Activated naive CD8-positive, alpha-beta T cell treated with anti-CD3 and anti-CD28 coated beads, Interleukin-2, amount 10 ng/mL, durations not matched to agents 7 days and 5 days (primary cell): Measurements from ENCODE around the gene CFHR3. TPM values are rescaled to one million over a fixed set of nuclear protein-coding genes. Genes with fewer than 3 reads are reported as not detected.
"Not testable (repeated sequence)": the region's sequence is repeated elsewhere in the genome, so short reads cannot be mapped to it uniquely, and the experiment has no call there.

Source experiments
- ATAC-seq: fragments of 150-1000 bp; cut with Tn5 transposase; one replicate; pipeline ENCODE4 v1.10.0; 2021; ENCODE audit warnings: low read depth, moderate library complexity
- POLR2A ChIA-PET: fragments of 350-600 bp; sonication (Branson Sonifier 250); formaldehyde crosslinking; loops from one replicate; lab custom pipeline; 2021; ENCODE audit warnings: antibody characterized with exemption; lab: Charles Lee
- DNase-seq: peaks from one replicate; pipeline ENCODE4 v3.0.0; 2021
- H3K27ac Mint-ChIP-seq: one replicate; pipeline ENCODE4 v1.8.0; 2022; ENCODE audit warnings: mild to moderate bottlenecking, mixed read lengths
- H3K27me3 Mint-ChIP-seq: one replicate; pipeline ENCODE4 v1.8.0; 2022; ENCODE audit warnings: mild to moderate bottlenecking, moderate library complexity, mixed read lengths
- H3K36me3 Mint-ChIP-seq: one replicate; pipeline ENCODE4 v1.8.0; 2021; ENCODE audit warnings: mild to moderate bottlenecking, mixed read lengths
- H3K4me1 Mint-ChIP-seq: one replicate; pipeline ENCODE4 v1.8.0; 2021; ENCODE audit warnings: mixed read lengths
- H3K4me3 Mint-ChIP-seq: one replicate; pipeline ENCODE4 v1.8.0; 2022; ENCODE audit warnings: mild to moderate bottlenecking, moderate library complexity, mixed read lengths
- H3K9me3 Mint-ChIP-seq: one replicate; pipeline ENCODE4 v1.8.0; 2021; ENCODE audit warnings: mixed read lengths
- total RNA-seq, 2 experiments: library from RNA; stranded (reverse); gene quantifications; one replicate each; pipeline ENCODE4 v1.2.3, GENCODE V29; 2021

CFHR3 gene
- not detected for total RNA-seq

DNA sequence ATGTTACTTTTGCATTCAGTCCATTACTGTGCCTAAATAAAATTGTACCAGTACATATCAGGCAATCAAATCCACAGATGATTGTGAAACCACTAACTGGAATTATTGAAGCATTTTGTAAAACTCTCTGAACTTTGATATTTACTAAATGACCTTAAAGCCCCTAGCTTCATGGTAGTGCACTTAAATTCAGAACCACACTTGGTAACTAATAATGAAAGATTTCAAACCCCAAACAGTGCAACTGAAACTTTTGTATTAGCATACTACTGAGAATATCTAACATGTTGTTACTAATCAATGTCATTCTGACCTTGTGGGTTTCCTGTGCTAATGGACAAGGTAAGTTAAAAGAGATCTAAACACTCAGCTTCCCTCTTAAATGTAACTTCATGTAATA is at the start of gene CFHR3:
CFHR3 (plus strand) TSS at position 238 of the 400 bp plus-strand sequence; CDS start at position 285, 47 bp downstream.
- DNase-seq = no peak
- Mint-ChIP-seq H3K27me3 (no peaks in the 10 kb centered on the region), H3K27ac (no peak within 1 kb of the TSS), H3K4me1 (no peaks in the 10 kb centered on the region), H3K9me3 (no peaks in the 10 kb centered on the region), H3K36me3 (no peaks in the 10 kb centered on the region), H3K4me3 (no peak within 1 kb of the TSS)
- POLR2A ChIA-PET = no interaction called here
- ATAC-seq = no peak

DNA sequence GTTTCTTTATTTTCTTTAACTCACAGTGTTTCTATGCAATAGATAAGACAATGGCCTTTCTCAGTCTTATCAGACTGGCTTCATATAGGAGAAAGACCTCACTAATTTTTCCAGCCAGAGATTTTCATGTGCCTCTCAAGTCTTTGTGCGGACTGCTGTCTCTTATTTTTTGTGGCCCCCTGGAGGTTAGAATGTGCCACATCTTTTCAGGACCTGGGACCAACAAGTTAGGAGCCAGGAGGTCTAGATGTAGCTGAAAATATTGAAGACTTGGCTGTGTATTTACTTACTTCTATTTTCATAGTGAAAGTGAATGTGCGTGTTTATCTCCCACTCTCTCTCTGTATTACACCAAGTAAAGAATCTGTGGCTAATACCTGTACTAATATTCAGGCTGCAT is 42.1 kb upstream of the CFHR3 start:
- Mint-ChIP-seq H3K36me3 (no peaks in the 10 kb centered on the region), H3K4me1 (no peaks in the 10 kb centered on the region), H3K9me3 (no peaks in the 10 kb centered on the region), H3K27me3 (no peaks in the 10 kb centered on the region), H3K27ac (no peak overlapping the region), H3K4me3 (no peak overlapping the region)
- no peak for DNase-seq
- POLR2A ChIA-PET = no interaction called here
- no peak for ATAC-seq

DNA sequence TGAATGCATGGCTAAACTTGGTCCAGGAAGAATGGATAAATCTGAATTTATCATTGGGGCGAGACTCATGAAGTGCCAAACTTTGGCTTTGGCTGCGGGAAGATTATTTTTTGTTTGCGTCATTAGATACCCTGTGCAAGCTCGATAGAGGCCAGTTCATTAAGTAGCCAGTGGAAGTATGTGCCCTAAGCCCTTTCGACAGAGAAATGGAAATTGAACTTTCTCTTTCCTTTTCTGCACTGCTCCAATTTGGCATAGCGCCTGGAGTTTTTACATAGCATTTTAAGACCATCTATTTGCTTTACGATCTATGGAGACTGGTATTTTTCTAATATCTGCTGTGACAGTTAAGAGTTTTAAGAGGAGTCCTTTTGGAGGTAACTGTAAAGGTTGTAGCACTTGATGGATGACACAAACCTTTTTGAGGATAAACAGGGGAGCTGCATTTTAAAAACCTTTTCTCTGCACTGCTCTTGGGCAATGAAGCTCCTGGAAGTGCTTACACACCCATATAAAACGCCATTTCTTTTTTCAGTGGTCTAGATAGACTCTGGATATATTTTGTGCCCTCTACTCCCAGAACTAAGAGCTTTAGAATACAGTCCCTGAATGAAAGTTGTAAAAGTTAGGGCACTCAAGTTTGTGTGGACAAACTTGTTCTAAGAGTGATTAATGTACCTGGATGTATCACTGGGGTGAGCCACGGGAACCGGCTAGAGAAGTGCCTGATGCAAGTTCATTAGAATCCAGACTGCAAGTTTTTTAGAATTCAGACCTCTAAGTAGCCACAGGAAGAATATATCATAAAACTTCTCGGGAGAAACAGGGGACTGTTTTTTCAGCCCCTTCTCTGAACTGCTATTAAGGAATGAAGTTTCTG is 41.3 kb upstream of the CFHR3 start:
- DNase-seq = no peak
- Mint-ChIP-seq H3K27ac (no peak overlapping the region), H3K9me3 (peaks cover under 1% of the 10 kb centered on the region), H3K36me3 (no peaks in the 10 kb centered on the region), H3K4me3 (no peak overlapping the region), H3K27me3 (no peaks in the 10 kb centered on the region), H3K4me1 (no peaks in the 10 kb centered on the region)
- ATAC-seq = no peak
- POLR2A ChIA-PET = no interaction called here

DNA sequence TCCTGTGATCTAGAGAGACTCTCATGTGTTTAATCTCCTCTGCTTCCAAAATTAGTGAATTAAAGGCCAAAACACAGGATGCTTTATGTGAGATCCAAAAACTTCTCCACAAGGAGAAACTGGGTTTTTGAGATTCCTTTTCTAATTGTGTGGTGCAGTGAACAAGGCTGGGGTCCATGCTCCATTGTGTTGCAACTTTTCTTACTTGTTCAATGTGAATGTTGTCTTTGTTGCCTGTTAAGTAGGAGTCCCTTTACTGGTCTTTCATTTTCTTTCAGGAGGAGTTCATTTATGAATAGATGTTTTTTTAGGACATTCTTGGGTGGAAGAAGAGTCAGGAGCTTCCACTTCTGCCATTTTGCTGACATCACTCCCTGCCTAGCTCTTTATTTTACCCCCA is 40.6 kb upstream of the CFHR3 start:
- no peaks in the 10 kb centered on the region for H3K4me1 Mint-ChIP-seq
- no peaks in the 10 kb centered on the region for H3K27me3 Mint-ChIP-seq
- no peaks in the 10 kb centered on the region for H3K36me3 Mint-ChIP-seq
- H3K27ac Mint-ChIP-seq = no peak overlapping the region
- DNase-seq (no peak), ATAC-seq (no peak)
- peaks cover 1% of the 10 kb centered on the region for H3K9me3 Mint-ChIP-seq
- no peak overlapping the region for H3K4me3 Mint-ChIP-seq
- POLR2A ChIA-PET = no interaction called here

DNA sequence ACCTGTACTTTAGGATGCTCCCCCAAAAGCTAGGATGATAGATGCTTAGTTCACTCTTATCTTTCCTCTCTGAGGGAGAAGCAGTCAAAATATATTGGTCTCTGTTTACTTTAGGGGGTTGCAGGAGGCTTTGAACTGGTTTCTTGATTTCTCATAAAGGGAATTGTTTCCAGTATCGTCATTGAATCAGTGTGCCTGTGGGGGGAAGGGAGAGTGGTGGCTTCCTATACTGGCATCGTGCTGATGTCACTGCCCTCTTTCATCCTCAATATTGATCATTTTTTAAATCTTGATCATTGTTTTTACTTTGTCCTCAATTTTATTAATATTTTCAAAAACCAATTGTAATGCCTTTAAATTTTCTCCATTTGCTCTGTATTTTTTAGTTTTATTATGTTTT is 40.2 kb upstream of the CFHR3 start:
- H3K4me3 Mint-ChIP-seq = no peak overlapping the region
- H3K27me3 Mint-ChIP-seq = no peaks in the 10 kb centered on the region
- H3K9me3 Mint-ChIP-seq = peaks cover 4% of the 10 kb centered on the region
- H3K4me1 Mint-ChIP-seq = no peaks in the 10 kb centered on the region
- DNase-seq (no peak), ATAC-seq (no peak)
- H3K27ac Mint-ChIP-seq = no peak overlapping the region
- no peaks in the 10 kb centered on the region for H3K36me3 Mint-ChIP-seq
- POLR2A ChIA-PET = no interaction called here

DNA sequence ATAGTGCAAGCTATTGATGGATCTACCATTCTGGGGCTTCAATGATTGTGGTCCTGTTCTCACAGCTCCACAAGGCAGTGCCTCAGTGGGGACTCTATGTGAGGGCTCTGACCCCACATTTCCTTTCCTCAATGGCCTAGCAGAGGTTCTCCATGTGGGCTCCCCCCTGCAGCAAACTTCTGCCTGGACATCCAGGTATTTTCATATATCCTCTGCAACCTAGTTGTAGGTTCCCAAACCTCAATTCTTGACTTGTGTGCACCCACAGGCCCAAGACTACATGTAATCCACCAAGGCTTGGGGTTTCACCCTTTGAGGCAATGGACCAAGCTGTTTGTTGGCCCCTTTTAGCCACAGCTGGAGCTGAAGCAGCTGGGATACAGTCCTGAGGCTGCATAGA is 35.9 kb upstream of the CFHR3 start:
- H3K27me3 Mint-ChIP-seq = no peaks in the 10 kb centered on the region
- no peak for DNase-seq
- peaks cover 8% of the 10 kb centered on the region for H3K9me3 Mint-ChIP-seq
- no peak overlapping the region for H3K27ac Mint-ChIP-seq
- ATAC-seq = no peak
- POLR2A ChIA-PET = no interaction called here
- H3K4me1 Mint-ChIP-seq = no peaks in the 10 kb centered on the region
- no peak overlapping the region for H3K4me3 Mint-ChIP-seq
- no peaks in the 10 kb centered on the region for H3K36me3 Mint-ChIP-seq

DNA sequence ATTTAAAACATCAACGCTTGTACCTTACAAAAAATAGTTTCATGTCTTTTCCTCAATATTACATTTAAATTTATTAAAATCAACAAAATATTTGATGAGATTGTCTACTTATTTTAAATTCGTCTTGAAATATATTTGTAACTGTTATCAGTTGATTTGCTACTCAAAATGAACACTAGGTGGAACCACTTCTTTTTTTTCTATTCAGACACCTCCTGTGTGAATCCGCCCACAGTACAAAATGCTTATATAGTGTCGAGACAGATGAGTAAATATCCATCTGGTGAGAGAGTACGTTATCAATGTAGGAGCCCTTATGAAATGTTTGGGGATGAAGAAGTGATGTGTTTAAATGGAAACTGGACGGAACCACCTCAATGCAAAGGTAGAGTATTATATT is 31.4 kb upstream of the CFHR3 start:
- ATAC-seq, H3K9me3 Mint-ChIP-seq, POLR2A ChIA-PET, H3K36me3 Mint-ChIP-seq, H3K4me1 Mint-ChIP-seq, H3K4me3 Mint-ChIP-seq, DNase-seq, H3K27ac Mint-ChIP-seq, H3K27me3 Mint-ChIP-seq: not testable (repeated sequence)

DNA sequence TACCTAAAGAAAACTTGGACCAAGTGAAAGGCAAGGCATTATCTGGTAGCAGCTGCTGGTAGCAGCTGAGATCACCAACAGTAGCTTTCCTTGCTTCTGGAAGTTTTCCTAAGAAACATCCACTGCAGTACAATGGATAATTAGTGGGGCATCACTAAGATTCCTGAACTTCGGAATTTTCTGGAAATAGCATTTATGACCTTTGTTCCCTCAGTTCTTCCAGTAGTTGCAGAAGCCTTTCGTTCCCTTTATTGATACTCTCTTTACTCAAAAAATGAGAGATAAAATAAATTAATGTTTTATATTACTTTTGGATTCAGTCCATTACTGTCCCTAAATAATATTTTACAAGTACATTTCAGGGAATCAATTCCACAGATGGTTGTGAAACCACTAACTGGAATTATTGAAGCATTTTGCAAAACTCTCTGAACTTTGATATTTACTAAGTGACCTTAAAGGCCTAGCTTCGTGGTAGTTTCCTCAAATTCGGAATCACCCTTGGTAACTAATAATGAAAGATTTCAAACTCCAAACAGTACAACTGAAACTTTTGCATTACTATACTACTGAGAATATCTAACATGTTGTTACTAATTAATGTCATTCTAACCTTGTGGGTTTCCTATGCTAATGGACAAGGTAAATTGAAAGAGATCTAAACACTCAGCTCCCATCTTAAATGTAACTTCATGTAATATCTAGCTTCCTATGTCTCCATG is 9.5 kb upstream of the CFHR3 start:
- H3K4me1 Mint-ChIP-seq, H3K4me3 Mint-ChIP-seq, H3K27me3 Mint-ChIP-seq, ATAC-seq, H3K9me3 Mint-ChIP-seq, DNase-seq, H3K27ac Mint-ChIP-seq, POLR2A ChIA-PET, H3K36me3 Mint-ChIP-seq: not testable (repeated sequence)

DNA sequence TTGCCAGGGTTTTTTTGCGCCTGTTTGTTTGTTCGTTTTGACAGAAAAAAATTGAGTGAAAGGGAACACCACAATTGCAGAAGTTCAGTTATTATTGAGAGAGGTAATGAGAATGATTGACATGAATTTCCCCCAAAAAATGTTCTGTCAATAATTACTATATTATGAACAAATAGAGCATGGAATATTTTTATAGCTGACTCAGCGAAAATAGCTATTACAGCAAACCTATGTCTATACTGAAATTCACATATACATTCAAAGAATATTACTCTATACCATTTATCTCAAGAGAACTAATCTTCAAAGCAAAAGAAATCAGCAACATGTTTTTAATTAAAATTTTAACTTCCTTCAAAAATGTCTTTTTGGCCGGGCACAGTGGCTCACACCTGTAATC is 4.8 kb upstream of the CFHR3 start:
- H3K36me3 Mint-ChIP-seq, H3K27ac Mint-ChIP-seq, POLR2A ChIA-PET: not testable (repeated sequence)

DNA sequence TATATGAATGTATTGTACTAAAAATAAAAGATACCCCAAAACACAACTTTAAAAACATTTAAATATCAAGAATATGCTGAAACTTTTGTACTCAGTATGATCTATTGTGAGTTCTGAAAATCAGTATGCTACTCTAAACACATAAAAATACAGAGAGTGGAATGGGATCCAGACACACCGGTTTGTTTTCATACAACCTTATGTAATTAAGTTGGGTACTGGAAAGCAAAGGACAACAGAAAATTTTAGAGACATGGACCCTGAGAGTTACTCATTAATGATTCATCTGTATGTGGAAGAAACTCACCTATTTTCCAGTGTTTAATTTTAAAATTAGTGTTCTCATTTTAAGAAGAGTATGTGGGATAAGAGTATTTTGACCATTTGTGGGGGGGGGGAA is 927 bp upstream of the CFHR3 start:
- H3K27ac Mint-ChIP-seq = no peak overlapping the region
- DNase-seq = no peak
- POLR2A ChIA-PET = no interaction called here
- no peak overlapping the region for H3K4me3 Mint-ChIP-seq
- no peaks in the 10 kb centered on the region for H3K4me1 Mint-ChIP-seq
- H3K27me3 Mint-ChIP-seq = no peaks in the 10 kb centered on the region
- no peaks in the 10 kb centered on the region for H3K36me3 Mint-ChIP-seq
- H3K9me3 Mint-ChIP-seq = peaks cover 1% of the 10 kb centered on the region
- ATAC-seq = no peak

More for the DNA sequence above, 4.8 kb upstream of the CFHR3 start:
- not testable (repeated sequence) for H3K4me1 Mint-ChIP-seq, H3K4me3 Mint-ChIP-seq, ATAC-seq, H3K27me3 Mint-ChIP-seq, H3K9me3 Mint-ChIP-seq, DNase-seq

DNA sequence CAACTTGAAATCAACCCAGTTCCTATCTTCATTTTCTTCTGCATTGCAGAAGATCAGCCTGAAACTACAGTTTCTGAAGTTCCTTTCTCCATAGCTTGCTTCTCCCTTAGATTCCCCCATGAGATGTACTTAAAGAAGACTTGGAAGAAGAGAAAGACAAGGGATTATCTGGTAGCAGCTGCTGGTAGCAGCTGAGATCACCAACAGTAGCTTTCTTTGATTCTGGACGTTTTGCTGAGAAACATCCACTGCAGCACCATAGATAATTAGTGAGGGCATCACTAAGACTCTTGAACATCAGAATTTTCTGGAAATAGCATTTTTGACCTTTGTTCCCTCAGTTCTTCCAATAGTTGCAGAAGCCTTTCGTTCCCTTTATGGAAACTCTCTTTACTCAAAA is 465 bp upstream of the CFHR3 start:
- Mint-ChIP-seq H3K9me3 (peaks cover 1% of the 10 kb centered on the region), H3K36me3 (no peaks in the 10 kb centered on the region), H3K27ac (no peak overlapping the region), H3K27me3 (no peaks in the 10 kb centered on the region), H3K4me1 (no peaks in the 10 kb centered on the region), H3K4me3 (no peak overlapping the region)
- ATAC-seq (no peak), DNase-seq (no peak)
- POLR2A ChIA-PET = no interaction called here

DNA sequence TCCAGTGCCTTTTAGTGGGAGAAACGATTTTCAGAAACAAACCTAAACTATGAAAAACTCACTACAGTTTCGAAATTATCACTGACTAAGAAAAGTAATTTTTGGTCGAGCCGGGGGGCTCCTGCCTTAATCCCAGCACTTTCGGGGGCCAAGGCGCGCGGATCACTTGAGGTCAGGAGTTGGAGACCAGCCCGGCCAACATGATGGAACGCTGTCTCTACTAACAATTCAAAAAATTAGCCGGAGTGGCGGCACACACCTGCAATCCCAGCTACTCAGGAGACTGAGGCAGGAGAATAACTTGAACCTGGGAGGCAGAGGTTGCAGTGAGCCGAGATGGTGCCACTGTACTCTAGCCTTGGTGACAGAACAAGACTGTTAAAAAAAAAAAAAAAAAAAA is 3.0 kb downstream of the CFHR3 start:
- Mint-ChIP-seq H3K4me3 (no peak overlapping the region), H3K4me1 (no peaks in the 10 kb centered on the region), H3K27ac (no peak overlapping the region), H3K36me3 (no peaks in the 10 kb centered on the region), H3K9me3 (no peaks in the 10 kb centered on the region), H3K27me3 (no peaks in the 10 kb centered on the region)
- POLR2A ChIA-PET = no interaction called here
- ATAC-seq (no peak), DNase-seq (no peak)

DNA sequence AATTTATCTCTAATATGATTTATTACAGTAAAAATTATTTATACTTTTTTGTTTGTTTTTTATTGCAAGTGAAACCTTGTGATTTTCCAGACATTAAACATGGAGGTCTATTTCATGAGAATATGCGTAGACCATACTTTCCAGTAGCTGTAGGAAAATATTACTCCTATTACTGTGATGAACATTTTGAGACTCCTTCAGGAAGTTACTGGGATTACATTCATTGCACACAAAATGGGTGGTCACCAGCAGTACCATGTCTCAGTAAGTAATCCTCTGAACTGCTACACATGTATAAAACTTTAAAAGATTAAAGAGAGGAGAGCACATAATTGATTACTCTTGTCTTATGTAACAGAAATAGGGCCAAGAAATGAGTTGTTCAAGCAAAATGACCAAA is 4.5 kb downstream of the CFHR3 start:
- H3K4me3 Mint-ChIP-seq = no peak overlapping the region
- POLR2A ChIA-PET = no interaction called here
- DNase-seq (no peak), ATAC-seq (no peak)
- H3K27ac Mint-ChIP-seq = no peak overlapping the region
- H3K36me3 Mint-ChIP-seq = no peaks in the 10 kb centered on the region
- no peaks in the 10 kb centered on the region for H3K4me1 Mint-ChIP-seq
- no peaks in the 10 kb centered on the region for H3K9me3 Mint-ChIP-seq
- no peaks in the 10 kb centered on the region for H3K27me3 Mint-ChIP-seq

DNA sequence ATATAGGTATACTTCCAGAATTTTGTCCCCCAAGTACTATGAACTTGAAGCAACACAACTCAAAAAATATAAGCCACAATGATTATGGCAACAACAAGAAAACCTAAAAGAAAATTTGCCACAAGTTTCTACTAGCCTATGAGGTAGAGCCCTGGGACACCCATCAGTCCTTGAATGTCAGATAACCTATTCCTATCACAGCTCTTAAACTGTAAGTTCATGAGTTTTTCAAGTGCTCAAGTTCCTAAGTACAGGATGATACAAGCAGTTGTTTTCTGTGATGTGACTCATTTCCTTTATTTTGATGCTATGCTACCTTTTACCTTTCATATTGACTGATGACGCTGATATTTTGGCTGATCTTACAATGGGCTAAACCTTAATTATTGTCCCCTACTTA is 16.6 kb downstream of the CFHR3 start:
- POLR2A ChIA-PET, H3K27ac Mint-ChIP-seq, H3K27me3 Mint-ChIP-seq: not testable (repeated sequence)

More for the DNA sequence above, 16.6 kb downstream of the CFHR3 start:
- H3K4me3 Mint-ChIP-seq, DNase-seq, H3K36me3 Mint-ChIP-seq, H3K4me1 Mint-ChIP-seq, ATAC-seq, H3K9me3 Mint-ChIP-seq: not testable (repeated sequence)
